Keratinocyte (primary cell): ENCODE data around the gene NOSIP.

Source experiments
- CTCF ChIP-seq, 3 experiments: IDR thresholded peaks in 1 of 3; conservative IDR thresholded peaks in 1 of 3; optimal IDR thresholded peaks in 1 of 3; 2 replicates in 2 of 3; 3 replicates in 1 of 3; pipeline versions ENCODE3 to v1.5.1; 2011; ENCODE audit warnings: low read length in 3 of 3, mild to moderate bottlenecking in 3 of 3, moderate library complexity in 2 of 3, control low read depth in 1 of 3, inconsistent platforms in 1 of 3; ENCODE audit not compliant: insufficient read depth in 2 of 3; ENCODE audit errors: extremely low read depth in 1 of 3
- EZH2 ChIP-seq: IDR thresholded peaks from one replicate; pipeline ENCODE4 v1.6.1; 2012; ENCODE audit warnings: inconsistent platforms, mild to moderate bottlenecking, low read length, moderate library complexity

- TF ChIP-seq EZH2 (no peak), CTCF (optimal IDR thresholded peaks at IDR 0.05 in 1 of 3, IDR thresholded peaks at IDR 0.05 in 1 of 3, conservative IDR thresholded peaks at IDR 0.05 in 1 of 3; ENCODE audit: extremely low read depth in 1 of 3, insufficient read depth in 2 of 3, low read length in 3 of 3) (peak; percentile 27 to 71 (median 65))
Measured at GRCh38 chr19:49533551-49534488, 46.5 kb downstream of the NOSIP start.
